MCF 10A (cell line): Measurements from ENCODE around the gene HMG20B. TPM values are rescaled to one million over a fixed set of nuclear protein-coding genes. Genes with fewer than 3 reads are reported as not detected.

Experiments
- Bru-seq: library from RNA; stranded (reverse); fragments of 400-500 nt; gene quantifications from one replicate; lab custom pipeline; 2021; lab: Mats Ljungman, UMichigan
- BruChase-seq, 2 experiments: library from RNA; stranded (reverse); fragments of 400-500 nt; gene quantifications; one replicate each; lab custom pipeline; 2021; lab: Mats Ljungman, UMichigan
- BruUV-seq: library from RNA; stranded (reverse); fragments of 400-500 nt; replicated peaks from 2 replicates; lab custom pipeline; 2021; lab: Mats Ljungman, UMichigan
- CTCF ChIA-PET: fragments of 300-600 bp; sonication (Branson Sonifier 250); formaldehyde crosslinking; extraction: SDS; loops from one replicate; lab custom pipeline; 2021; ENCODE audit warnings: antibody characterized with exemption, inconsistent platforms; lab: Yijun Ruan, JAX
- POLR2A ChIA-PET: fragments of 300-600, 350-650 bp; sonication (Branson Sonifier 250); formaldehyde crosslinking; extraction: SDS; loops from one replicate; lab custom pipeline; 2020; ENCODE audit warnings: antibody characterized with exemption, inconsistent platforms; lab: Yijun Ruan, JAX
- DNase-seq: peaks from one replicate; pipeline ENCODE4 v3.0.0-alpha.2; 2018; ENCODE audit not compliant: unreplicated experiment
- H3K27ac Mint-ChIP-seq: one replicate; pipeline ENCODE4 v1.8.0; 2022; ENCODE audit warnings: mild to moderate bottlenecking, low read depth, mixed read lengths; ENCODE audit not compliant: unreplicated experiment
- H3K27me3 Mint-ChIP-seq: one replicate; pipeline ENCODE4 v1.8.0; 2022; ENCODE audit warnings: mixed read lengths; ENCODE audit not compliant: insufficient read depth, unreplicated experiment
- H3K36me3 Mint-ChIP-seq: one replicate; pipeline ENCODE4 v1.8.0; 2022; ENCODE audit warnings: mild to moderate bottlenecking, moderate library complexity, mixed read lengths; ENCODE audit not compliant: insufficient read depth, unreplicated experiment
- H3K4me1 Mint-ChIP-seq: one replicate; pipeline ENCODE4 v1.8.0; 2022; ENCODE audit warnings: mixed read lengths; ENCODE audit not compliant: insufficient read depth, unreplicated experiment
- H3K4me3 Mint-ChIP-seq: one replicate; pipeline ENCODE4 v1.8.0; 2022; ENCODE audit warnings: mild to moderate bottlenecking, moderate library complexity, mixed read lengths; ENCODE audit not compliant: unreplicated experiment
- H3K9me3 Mint-ChIP-seq: one replicate; pipeline ENCODE4 v1.8.0; 2022; ENCODE audit warnings: mixed read lengths; ENCODE audit not compliant: unreplicated experiment
- intact Hi-C: fragments of 100-400 bp; cut with micrococcal nuclease; formaldehyde crosslinking; loops from 2 replicates; pipeline ENCODE4 v1.14.1; 2022
- long read RNA-seq: library from polyadenylated mRNA; stranded (forward); transcript quantifications from one replicate; pipeline ENCODE4 v2.0.0, GENCODE V29; 2022
- total RNA-seq: library from RNA; stranded (reverse); gene quantifications from 2 replicates; pipeline ENCODE4 v1.2.3, GENCODE V29; 2022
- TF ChIP-seq, protein P1 (sequence below): fragments of 200-600 bp; IDR thresholded peaks from one replicate; pipeline ENCODE4 v1.8.0; 2022; ENCODE audit warnings: antibody characterized with exemption, mild to moderate bottlenecking; ENCODE audit not compliant: unreplicated experiment

Gene HMG20B
- total RNA-seq: 54.7 and 64.7 TPM in 2 replicates
- percentile 52 among the genes with signal in this experiment for Bru-seq, nascent RNA
- percentile 78 among the genes with signal in this experiment for BruChase-seq, experiment 1, labeled RNA remaining after a 6-hour chase
- percentile 64 among the genes with signal in this experiment for BruChase-seq, experiment 2, labeled RNA remaining after a 2-hour chase
- long read RNA-seq, transcript HMG20B-202 (10 exons, 1,596 nt): major isoform, 161 of 244 reads
- long read RNA-seq, partial matches to known transcripts: 52 of 244 reads
- long read RNA-seq, other reads (novel, unspliced or antisense): 28 of 244 reads

DNA sequence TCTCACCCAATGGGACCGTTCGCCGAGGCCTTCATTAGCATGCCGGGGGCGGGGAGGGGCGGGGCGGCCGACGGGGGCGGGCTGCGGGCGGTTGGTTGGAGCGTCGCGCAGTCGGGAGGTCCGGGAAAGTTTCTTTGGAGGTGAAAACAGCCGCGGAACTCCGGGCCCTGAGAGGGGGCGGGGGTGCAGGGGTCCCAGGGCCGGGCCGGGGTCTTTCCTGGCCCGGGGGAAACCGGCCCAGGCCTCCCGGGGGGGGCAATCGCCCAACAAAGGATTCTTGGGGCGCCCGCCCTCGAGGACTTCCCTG is at the start of gene HMG20B:
HMG20B (plus strand) TSS at position 90 of the 307 bp plus-strand sequence. CDS start 366 bp downstream, outside the sequence.
- intact Hi-C loops: loop anchor here (1.0 kb wide), 1 partner anchor 16 kb away; the partner anchor contains the start of gene MFSD12
- no peaks in the 10 kb centered on the region for H3K9me3 Mint-ChIP-seq
- POLR2A ChIA-PET: interaction anchor here (1.5 to 1.9 kb wide), 3 partner anchors 16 to 190 kb away, joined by 3 to 18 read pairs (median 12); partner anchors contain the start of genes MFSD12 and MRPL54
- no peaks in the 10 kb centered on the region for H3K27me3 Mint-ChIP-seq
- H3K4me3 Mint-ChIP-seq: peak within 1 kb of the TSS; percentile 79
- CTCF ChIA-PET: no interaction called here
- TF ChIP-seq, protein P1, sequence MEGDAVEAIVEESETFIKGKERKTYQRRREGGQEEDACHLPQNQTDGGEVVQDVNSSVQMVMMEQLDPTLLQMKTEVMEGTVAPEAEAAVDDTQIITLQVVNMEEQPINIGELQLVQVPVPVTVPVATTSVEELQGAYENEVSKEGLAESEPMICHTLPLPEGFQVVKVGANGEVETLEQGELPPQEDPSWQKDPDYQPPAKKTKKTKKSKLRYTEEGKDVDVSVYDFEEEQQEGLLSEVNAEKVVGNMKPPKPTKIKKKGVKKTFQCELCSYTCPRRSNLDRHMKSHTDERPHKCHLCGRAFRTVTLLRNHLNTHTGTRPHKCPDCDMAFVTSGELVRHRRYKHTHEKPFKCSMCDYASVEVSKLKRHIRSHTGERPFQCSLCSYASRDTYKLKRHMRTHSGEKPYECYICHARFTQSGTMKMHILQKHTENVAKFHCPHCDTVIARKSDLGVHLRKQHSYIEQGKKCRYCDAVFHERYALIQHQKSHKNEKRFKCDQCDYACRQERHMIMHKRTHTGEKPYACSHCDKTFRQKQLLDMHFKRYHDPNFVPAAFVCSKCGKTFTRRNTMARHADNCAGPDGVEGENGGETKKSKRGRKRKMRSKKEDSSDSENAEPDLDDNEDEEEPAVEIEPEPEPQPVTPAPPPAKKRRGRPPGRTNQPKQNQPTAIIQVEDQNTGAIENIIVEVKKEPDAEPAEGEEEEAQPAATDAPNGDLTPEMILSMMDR: no peak
- H3K4me1 Mint-ChIP-seq: peaks cover 4% of the 10 kb centered on the region
- DNase-seq: no peak
- peaks cover 31% of the 10 kb centered on the region for H3K36me3 Mint-ChIP-seq
- peak within 1 kb of the TSS; percentile 51 for H3K27ac Mint-ChIP-seq
- no TSS peak for BruUV-seq

DNA sequence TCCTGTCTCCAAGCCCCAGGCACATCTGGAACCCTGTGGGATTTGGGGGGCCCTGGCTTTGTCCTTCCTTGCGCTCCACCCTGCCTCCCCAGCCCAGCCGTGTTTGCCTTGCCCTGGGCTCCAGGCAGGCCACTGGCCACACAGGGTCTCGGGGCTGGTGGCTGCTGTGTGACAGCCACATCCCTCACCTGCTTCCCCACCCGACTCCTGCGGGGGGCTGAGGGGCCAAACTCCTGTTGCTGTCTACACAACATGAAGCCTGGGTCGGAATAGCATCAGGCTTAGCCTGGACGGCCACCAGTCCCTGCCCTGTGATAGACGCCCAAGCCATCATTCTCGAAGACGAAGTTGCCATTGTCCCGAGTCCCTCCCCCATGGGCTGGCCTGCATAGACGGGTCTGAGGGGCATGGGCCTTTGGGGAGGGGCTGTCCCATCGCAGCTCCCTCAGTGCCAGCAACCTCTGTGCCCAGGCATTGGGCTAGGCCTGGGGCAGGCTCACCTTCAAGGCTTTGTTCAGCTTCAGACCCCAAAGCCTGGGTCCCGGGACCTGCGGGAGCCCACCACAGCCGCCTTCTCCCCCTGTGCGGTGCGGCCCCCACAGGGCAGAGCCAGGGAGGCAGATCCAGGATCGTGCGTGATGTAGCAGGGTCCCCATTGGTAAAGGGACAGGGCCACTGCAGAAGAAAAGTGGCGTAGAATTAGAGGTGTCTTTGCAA is 49.2 kb upstream of the HMG20B start:
- no peak overlapping the region for H3K4me3 Mint-ChIP-seq
- no peak for DNase-seq
- no peak overlapping the region for H3K27ac Mint-ChIP-seq
- H3K9me3 Mint-ChIP-seq: no peaks in the 10 kb centered on the region
- peaks cover 34% of the 10 kb centered on the region for H3K36me3 Mint-ChIP-seq
- POLR2A ChIA-PET: no interaction called here
- intact Hi-C loops: no loop called here
- TF ChIP-seq, protein P1: no peak
- no TSS peak for BruUV-seq
- peaks cover 11% of the 10 kb centered on the region for H3K4me1 Mint-ChIP-seq
- CTCF ChIA-PET: no interaction called here
- H3K27me3 Mint-ChIP-seq: no peaks in the 10 kb centered on the region

DNA sequence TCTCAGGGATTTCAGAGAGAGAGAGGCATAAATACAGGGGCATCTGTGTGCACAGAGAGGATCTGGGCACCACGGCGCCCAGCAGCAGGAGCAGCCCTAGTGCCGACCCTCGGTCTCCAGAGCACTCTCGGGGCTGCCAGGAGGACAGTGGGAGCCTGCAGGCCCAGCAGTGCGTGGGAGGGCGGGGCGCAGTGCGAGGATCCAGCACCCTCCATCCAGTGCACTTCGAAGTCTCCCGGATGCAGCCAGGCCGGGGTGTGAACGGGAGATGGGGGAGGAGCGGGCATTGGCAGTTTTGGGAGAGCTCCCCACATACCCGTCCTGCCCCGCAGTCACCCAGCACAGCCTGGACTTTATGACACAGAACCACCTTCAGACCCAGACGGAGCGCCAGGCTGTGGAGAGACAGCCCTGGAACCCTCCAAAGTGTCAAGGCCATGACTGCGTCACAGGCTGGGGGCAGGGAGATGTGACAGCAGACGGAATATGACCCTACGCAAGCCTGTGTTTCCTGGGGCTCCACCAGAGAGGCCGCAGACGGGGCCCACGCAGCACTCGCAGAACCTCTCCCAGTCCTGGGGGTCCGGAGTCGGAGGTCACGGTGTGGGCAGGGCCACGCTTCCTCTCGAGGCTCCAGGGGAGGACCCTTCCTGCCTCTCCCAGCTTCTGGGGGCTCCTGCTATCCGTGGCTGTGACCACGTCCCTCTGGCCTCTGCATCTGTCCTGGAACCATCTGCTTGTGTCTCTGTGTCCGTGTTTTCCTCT is 48.5 kb upstream of the HMG20B start:
- H3K4me3 Mint-ChIP-seq: no peak overlapping the region

More for the DNA sequence above, 48.5 kb upstream of the HMG20B start:
- Mint-ChIP-seq H3K4me1 (peaks cover 11% of the 10 kb centered on the region), H3K27me3 (no peaks in the 10 kb centered on the region), H3K27ac (no peak overlapping the region), H3K9me3 (no peaks in the 10 kb centered on the region), H3K36me3 (peaks cover 34% of the 10 kb centered on the region)
- DNase-seq: no peak
- intact Hi-C loops: no loop called here
- BruUV-seq: no TSS peak
- ChIA-PET POLR2A (no interaction called here), CTCF (interaction anchor here (0.6 kb wide), 1 partner anchor 55 kb away, joined by 3 read pairs; no protein-coding TSS in a partner anchor)
- TF ChIP-seq, protein P1: no peak
